Left colon (tissue), 2 donors: ENCODE measurements around the gene GGT6. TPM values are rescaled to one million over a fixed set of nuclear protein-coding genes. Genes with fewer than 3 reads are reported as not detected.

Source experiments
- ATAC-seq: fragments of 200-7000 bp; cut with Tn5 transposase; one replicate; pipeline ENCODE4 v1.9.1; 2020; ENCODE audit warnings: mild to moderate bottlenecking, moderate library complexity
- DNase-seq, 2 donors: peaks; one replicate each; pipeline ENCODE4 v3.0.0-alpha.2; 2020
- intact Hi-C, 2 donors: fragments of 100-400 bp; cut with DNase I in 1 of 2; cut with micrococcal nuclease in 1 of 2; formaldehyde crosslinking; loops; one replicate each; pipeline versions ENCODE4 v1.11.2 to v1.14.0; 2022; cut with DNase I, micrococcal nuclease
- total RNA-seq, 2 donors: library from RNA; stranded (reverse); fragmentation: NEBNext Ultra II Directional; extraction: Animal tissue kit (Norgen Biotek cat#: 25700); gene quantifications; one replicate each; pipeline ENCODE4 v1.2.1, GENCODE V29; 2021
- donor health status: DM: no; HTN: no; CAD: no.
- donor health status: DM: yes; HTN: yes; CAD: no.

Gene GGT6
- total RNA-seq, 2 donors from 2014 or later, result 185 to 232 TPM

- DNase-seq, result no peak
- no peak for ATAC-seq
- intact Hi-C loops, result no loop called here
Measured at GRCh38 chr17:4518901-4519300, 41.5 kb downstream of the GGT6 start.

GRCh38 chr17:4516735-4517134, 43.6 kb downstream of the GGT6 start:
- intact Hi-C loops, result no loop called here
- DNase-seq (no peak), ATAC-seq (no peak)

- DNase-seq (no peak), ATAC-seq (peak; percentile 41)
- intact Hi-C loops, result no loop called here
Measured at GRCh38 chr17:4515501-4515900, 44.9 kb downstream of the GGT6 start.

- ATAC-seq (no peak), DNase-seq (no peak)
- intact Hi-C loops, result no loop called here
Measured at GRCh38 chr17:4514779-4515178, 45.6 kb downstream of the GGT6 start.

- ATAC-seq, result peak; percentile 26
- DNase-seq, result no peak
- intact Hi-C loops, result no loop called here
Measured at GRCh38 chr17:4514206-4514605, 46.2 kb downstream of the GGT6 start.

GRCh38 chr17:4513113-4514032, 47.0 kb downstream of the GGT6 start:
- DNase-seq (no peak), ATAC-seq (no peak)
- intact Hi-C loops, result no loop called here

- DNase-seq, result no peak
- intact Hi-C loops, result no loop called here
Measured at GRCh38 chr17:4512156-4513112, 47.9 kb downstream of the GGT6 start.

GRCh38 chr17:4511199-4511932, 49.0 kb downstream of the GGT6 start:
- no peak for DNase-seq
- ATAC-seq, result no peak
- intact Hi-C loops, result no loop called here

More at GRCh38 chr17:4512156-4513112, 47.9 kb downstream of the GGT6 start:
- no peak for ATAC-seq

- intact Hi-C loops, result no loop called here
- DNase-seq (no peak), ATAC-seq (no peak)
Measured at GRCh38 chr17:4510618-4510941, 49.8 kb downstream of the GGT6 start.

GRCh38 chr17:4509923-4510617, 50.3 kb downstream of the GGT6 start:
- DNase-seq (no peak), ATAC-seq (no peak)
- intact Hi-C loops, result no loop called here

GRCh38 chr17:4509401-4509800, 51.0 kb downstream of the GGT6 start:
- DNase-seq, result no peak
- ATAC-seq, result peak; percentile 50
- intact Hi-C loops, result no loop called here

GRCh38 chr17:4508207-4508606, 52.2 kb downstream of the GGT6 start:
- no peak for ATAC-seq

GRCh38 chr17:4507361-4508111, 52.8 kb downstream of the GGT6 start:
- ATAC-seq, result no peak
- intact Hi-C loops, result no loop called here
- DNase-seq, result no peak

More at GRCh38 chr17:4508207-4508606, 52.2 kb downstream of the GGT6 start:
- intact Hi-C loops, result no loop called here
- DNase-seq, result no peak

Other genes with a start within 250 kb of the GGT6 start
- 10 to 100 TPM; 59.5 to 71.5 TPM for gene UBE2G1, start 193.9 kb downstream of the GGT6 start, total RNA-seq
- under 1 TPM; 0.50 to 0.89 TPM for gene SPNS3, start 126.6 kb downstream of the GGT6 start, total RNA-seq
- gene SPNS2, start 61.7 kb downstream of the GGT6 start, total RNA-seq, result 10 to 100 TPM; 12.4 to 13.5 TPM
- gene MYBBP1A, start 5.2 kb downstream of the GGT6 start, total RNA-seq, result 10 to 100 TPM; 28.1 to 41.6 TPM
- gene SMTNL2, start 24.0 kb upstream of the GGT6 start, total RNA-seq, result under 1 TPM in 1 of 2 donors, not detected in 1; 0.25 TPM
- gene ALOX15, start 81.1 kb upstream of the GGT6 start, total RNA-seq, result under 1 TPM; 0.12 to 0.36 TPM
- gene PELP1, start 143.6 kb upstream of the GGT6 start, total RNA-seq, result 10 to 100 TPM; 25.8 to 35.5 TPM
- 10 to 100 TPM; 27.2 to 45.1 TPM for gene ARRB2, start 150.1 kb upstream of the GGT6 start, total RNA-seq
- gene MED11, start 170.9 kb upstream of the GGT6 start, total RNA-seq, result 10 to 100 TPM; 21.8 to 26.7 TPM
- gene ZMYND15, start 179.3 kb upstream of the GGT6 start, total RNA-seq, result 1 to 10 TPM; 1.1 to 1.9 TPM
- gene CXCL16, start 179.4 kb upstream of the GGT6 start, total RNA-seq, result 10 to 100 TPM; 36.2 to 52.3 TPM
- 10 to 100 TPM; 17.3 to 26.9 TPM for gene TM4SF5, start 211.3 kb upstream of the GGT6 start, total RNA-seq
- under 1 TPM; 0.73 to 0.79 TPM for gene VMO1, start 225.8 kb upstream of the GGT6 start, total RNA-seq
- gene GLTPD2, start 228.4 kb upstream of the GGT6 start, total RNA-seq, result under 1 TPM; 0.49 to 0.61 TPM
- gene PSMB6, start 235.6 kb upstream of the GGT6 start, total RNA-seq, result 10 to 100 TPM; 79.4 to 99.6 TPM
- 10 to 100 TPM; 26.1 to 27.5 TPM for gene PLD2, start 246.6 kb upstream of the GGT6 start, total RNA-seq